Activated T-cell treated with anti-CD3 and anti-CD28 coated beads, Interleukin-2, amount 50 U/mL, for 4 hours (primary cell): ENCODE results near the gene LACC1. TPM values are rescaled to one million over a fixed set of nuclear protein-coding genes. Genes with fewer than 3 reads are reported as not detected.

Source experiments
- ATAC-seq, 2 donors: fragments of 200-7000 bp; cut with Tn5 transposase; one replicate each; pipeline ENCODE4 v1.10.0; 2021
- DNase-seq: peaks from one replicate; pipeline ENCODE4 v3.0.0-alpha.2; 2020
- H3K27me3 Mint-ChIP-seq: one replicate; pipeline ENCODE4 v1.8.0; 2021; ENCODE audit warnings: low read depth, mixed read lengths
- H3K36me3 Mint-ChIP-seq: one replicate; pipeline ENCODE4 v1.8.0; 2022; ENCODE audit warnings: mixed read lengths; ENCODE audit not compliant: insufficient read depth
- H3K4me1 Mint-ChIP-seq: one replicate; pipeline ENCODE4 v1.8.0; 2021; ENCODE audit warnings: low read depth, mixed read lengths
- H3K4me3 Mint-ChIP-seq: one replicate; pipeline ENCODE4 v1.8.0; 2021; ENCODE audit warnings: mild to moderate bottlenecking, moderate library complexity, mixed read lengths
- H3K9me3 Mint-ChIP-seq: one replicate; pipeline ENCODE4 v1.8.0; 2021; ENCODE audit warnings: mixed read lengths
- total RNA-seq, 3 donors: library from RNA; stranded (reverse); gene quantifications; one replicate each; pipeline ENCODE4 v1.2.1, GENCODE V29; 2021

Gene LACC1
- total RNA-seq, 3 donors from 2014 or later = 2.1 to 4.2 (median 4.1) TPM

GRCh38 chr13:43877326-43877725 is 2.4 kb upstream of the LACC1 start:
- DNase-seq (no peak), ATAC-seq (no peak)
- Mint-ChIP-seq H3K4me3 (no peak overlapping the region), H3K9me3 (no peaks in the 10 kb centered on the region), H3K4me1 (peaks cover 27% of the 10 kb centered on the region), H3K36me3 (no peaks in the 10 kb centered on the region), H3K27me3 (peaks cover 5% of the 10 kb centered on the region)

GRCh38 chr13:43877766-43878165 is 1.9 kb upstream of the LACC1 start:
- DNase-seq (no peak), ATAC-seq (no peak)
- peaks cover 27% of the 10 kb centered on the region for H3K4me1 Mint-ChIP-seq
- peaks cover 5% of the 10 kb centered on the region for H3K27me3 Mint-ChIP-seq
- no peak overlapping the region for H3K4me3 Mint-ChIP-seq
- no peaks in the 10 kb centered on the region for H3K9me3 Mint-ChIP-seq
- no peaks in the 10 kb centered on the region for H3K36me3 Mint-ChIP-seq

- H3K27me3 Mint-ChIP-seq = peaks cover 5% of the 10 kb centered on the region
- peak; percentile 95 to 96 for ATAC-seq
- H3K36me3 Mint-ChIP-seq = no peaks in the 10 kb centered on the region
- H3K4me1 Mint-ChIP-seq = peaks cover 27% of the 10 kb centered on the region
- H3K9me3 Mint-ChIP-seq = no peaks in the 10 kb centered on the region
- peak within 1 kb of the TSS; percentile 88 for H3K4me3 Mint-ChIP-seq
- peak; percentile 71 for DNase-seq
These were observed 581 bp upstream of the LACC1 start, which contains the start of gene CCDC122 for GRCh38 chr13:43878892-43879754. CCDC122 (minus strand) TSS chr13:43879740; CDS start chr13:43869376, 10,364 bp downstream.

GRCh38 chr13:43880214-43880855 is 631 bp downstream of the LACC1 start:
- ATAC-seq (no peak), DNase-seq (no peak)
- no peaks in the 10 kb centered on the region for H3K9me3 Mint-ChIP-seq
- H3K27me3 Mint-ChIP-seq = peaks cover 5% of the 10 kb centered on the region
- H3K4me1 Mint-ChIP-seq = peaks cover 27% of the 10 kb centered on the region
- peak overlapping the region; percentile 88 for H3K4me3 Mint-ChIP-seq
- peaks cover 2% of the 10 kb centered on the region for H3K36me3 Mint-ChIP-seq

- Mint-ChIP-seq H3K36me3 (peaks cover 2% of the 10 kb centered on the region), H3K4me3 (no peak overlapping the region), H3K9me3 (no peaks in the 10 kb centered on the region), H3K4me1 (peaks cover 27% of the 10 kb centered on the region), H3K27me3 (peaks cover 5% of the 10 kb centered on the region)
- ATAC-seq (no peak), DNase-seq (no peak)
These were observed 1.2 kb downstream of the LACC1 start for GRCh38 chr13:43880926-43881325.

GRCh38 chr13:43881580-43881979 is 1.9 kb downstream of the LACC1 start:
- Mint-ChIP-seq H3K36me3 (peaks cover 2% of the 10 kb centered on the region), H3K4me1 (peaks cover 27% of the 10 kb centered on the region), H3K4me3 (peak overlapping the region; percentile 39)

GRCh38 chr13:43883631-43884030 is 3.9 kb downstream of the LACC1 start:
- no peak for DNase-seq
- H3K4me3 Mint-ChIP-seq = no peak overlapping the region
- H3K9me3 Mint-ChIP-seq = no peaks in the 10 kb centered on the region
- peaks cover 5% of the 10 kb centered on the region for H3K27me3 Mint-ChIP-seq
- ATAC-seq = no peak
- H3K4me1 Mint-ChIP-seq = peaks cover 13% of the 10 kb centered on the region
- H3K36me3 Mint-ChIP-seq = peaks cover 2% of the 10 kb centered on the region

More at GRCh38 chr13:43881580-43881979, 1.9 kb downstream of the LACC1 start:
- Mint-ChIP-seq H3K27me3 (peaks cover 5% of the 10 kb centered on the region), H3K9me3 (no peaks in the 10 kb centered on the region)
- ATAC-seq (no peak), DNase-seq (no peak)

- ATAC-seq (no peak), DNase-seq (no peak)
- peaks cover 5% of the 10 kb centered on the region for H3K27me3 Mint-ChIP-seq
- peaks cover 2% of the 10 kb centered on the region for H3K36me3 Mint-ChIP-seq
- peaks cover 12% of the 10 kb centered on the region for H3K4me1 Mint-ChIP-seq
- no peak overlapping the region for H3K4me3 Mint-ChIP-seq
- H3K9me3 Mint-ChIP-seq = no peaks in the 10 kb centered on the region
These were observed 4.5 kb downstream of the LACC1 start for GRCh38 chr13:43884222-43884621.

- no peaks in the 10 kb centered on the region for H3K4me1 Mint-ChIP-seq
- no peak for ATAC-seq
- no peaks in the 10 kb centered on the region for H3K9me3 Mint-ChIP-seq
- no peaks in the 10 kb centered on the region for H3K36me3 Mint-ChIP-seq
- no peak overlapping the region for H3K4me3 Mint-ChIP-seq
- no peaks in the 10 kb centered on the region for H3K27me3 Mint-ChIP-seq
- no peak for DNase-seq
These were observed 14.7 kb downstream of the LACC1 start for GRCh38 chr13:43894438-43894837.

- Mint-ChIP-seq H3K9me3 (no peaks in the 10 kb centered on the region), H3K36me3 (no peaks in the 10 kb centered on the region), H3K4me1 (no peaks in the 10 kb centered on the region), H3K4me3 (no peak overlapping the region), H3K27me3 (no peaks in the 10 kb centered on the region)
- DNase-seq (no peak), ATAC-seq (no peak)
These were observed 16.2 kb downstream of the LACC1 start for GRCh38 chr13:43895940-43896339.

- Mint-ChIP-seq H3K27me3 (peaks cover 14% of the 10 kb centered on the region), H3K9me3 (no peaks in the 10 kb centered on the region), H3K4me1 (peaks cover 6% of the 10 kb centered on the region), H3K4me3 (no peak overlapping the region), H3K36me3 (no peaks in the 10 kb centered on the region)
- ATAC-seq = peak; percentile 49 to 55
- no peak for DNase-seq
These were observed 25.8 kb downstream of the LACC1 start for GRCh38 chr13:43905435-43906031.

- peaks cover 6% of the 10 kb centered on the region for H3K4me1 Mint-ChIP-seq
- DNase-seq (no peak), ATAC-seq (peak; percentile 69 to 89)
These were observed 28.7 kb downstream of the LACC1 start for GRCh38 chr13:43908156-43909126.

GRCh38 chr13:43910856-43911255 is 31.2 kb downstream of the LACC1 start:
- ATAC-seq (no peak), DNase-seq (no peak)
- H3K4me3 Mint-ChIP-seq = no peak overlapping the region
- H3K4me1 Mint-ChIP-seq = peaks cover 6% of the 10 kb centered on the region
- H3K9me3 Mint-ChIP-seq = no peaks in the 10 kb centered on the region
- peaks cover 8% of the 10 kb centered on the region for H3K27me3 Mint-ChIP-seq
- H3K36me3 Mint-ChIP-seq = no peaks in the 10 kb centered on the region

More at GRCh38 chr13:43908156-43909126, 28.7 kb downstream of the LACC1 start:
- no peak overlapping the region for H3K4me3 Mint-ChIP-seq
- no peaks in the 10 kb centered on the region for H3K9me3 Mint-ChIP-seq
- H3K36me3 Mint-ChIP-seq = no peaks in the 10 kb centered on the region
- peaks cover 11% of the 10 kb centered on the region for H3K27me3 Mint-ChIP-seq
